Suprapubic skin (tissue), 4 donors: ENCODE results near the gene LCN10. TPM values are rescaled to one million over a fixed set of nuclear protein-coding genes. Genes with fewer than 3 reads are reported as not detected.

ENCODE experiments used
- DNase-seq, 2 donors: peaks; one replicate each; pipeline ENCODE4 v3.0.0-alpha.2; 2019; ENCODE audit warnings: low spot score in 2 of 2
- H3K27ac ChIP-seq: fragments of 200-600 bp; sonication (generic); one replicate; pipeline ENCODE4 v1.5.1; 2019
- H3K27me3 ChIP-seq: fragments of 200-600 bp; sonication (generic); one replicate; pipeline ENCODE4 v1.5.1; 2019
- H3K36me3 ChIP-seq: fragments of 200-600 bp; sonication (generic); one replicate; pipeline ENCODE4 v1.5.1; 2019
- H3K4me1 ChIP-seq: fragments of 200-600 bp; sonication (generic); one replicate; pipeline ENCODE4 v1.5.1; 2019
- H3K4me3 ChIP-seq: fragments of 200-600 bp; sonication (generic); one replicate; pipeline ENCODE4 v1.5.1; 2019; ENCODE audit warnings: mild to moderate bottlenecking
- H3K9me3 ChIP-seq: fragments of 200-600 bp; sonication (generic); one replicate; pipeline ENCODE4 v1.5.1; 2019
- CTCF ChIP-seq, 2 donors: fragments of 200-600 bp in 1 of 2; fragments of 450-650 bp in 1 of 2; sonication (generic) in 1 of 2; IDR thresholded peaks; one replicate each; pipeline ENCODE4 v1.5.1; 2016 to 2019; ENCODE audit warnings: antibody characterized with exemption in 2 of 2, mild to moderate bottlenecking in 1 of 2, moderate library complexity in 1 of 2
- EP300 ChIP-seq: sonication (generic); formaldehyde crosslinking; IDR thresholded peaks from one replicate; pipeline ENCODE4 v1.6.1; 2017; ENCODE audit warnings: antibody characterized with exemption
- POLR2A ChIP-seq, 2 donors: fragments of 450-650 bp; IDR thresholded peaks; one replicate each; pipeline ENCODE4 v1.6.1; 2017; ENCODE audit warnings: antibody characterized with exemption in 2 of 2, mild to moderate bottlenecking in 2 of 2, moderate library complexity in 2 of 2
- POLR2AphosphoS5 ChIP-seq, 3 donors: sonication (generic); formaldehyde crosslinking; IDR thresholded peaks; one replicate each; pipeline ENCODE4 v1.6.1; 2017; ENCODE audit warnings: antibody characterized with exemption in 3 of 3
- WGBS: methylation state at CpG from one replicate; pipeline ENCODE4 v1.1.5; 2018; 5-methylcytosine and 5-hydroxymethylcytosine counted together
- total RNA-seq, 4 donors: library from RNA; depleted of rRNA; stranded (reverse); fragments of >200 nt; gene quantifications; one replicate each; pipeline ENCODE4 v1.1.0, GENCODE V29; 2016

Gene LCN10
- total RNA-seq, 4 donors from 2014 or later, result 0.32 to 3.5 (median 2.8) TPM; not detected in 1

GRCh38 chr9:136746621-136747020 lies 3.9 kb upstream of the LCN10 start:
- no peaks in the 10 kb centered on the region for H3K9me3 ChIP-seq
- H3K27ac ChIP-seq, result no peak overlapping the region
- TF ChIP-seq EP300 (no peak), POLR2A (IDR thresholded peaks at IDR 0.05) (no peak), CTCF (IDR thresholded peaks at IDR 0.05) (no peak), POLR2AphosphoS5 (IDR thresholded peaks at IDR 0.05) (no peak)
- peaks cover 33% of the 10 kb centered on the region for H3K27me3 ChIP-seq
- H3K4me1 ChIP-seq, result peaks cover 24% of the 10 kb centered on the region
- no peaks in the 10 kb centered on the region for H3K36me3 ChIP-seq
- no peak for DNase-seq
- 89% methylated on average over 13 of the region's 18 CpGs for WGBS
- no peak overlapping the region for H3K4me3 ChIP-seq

- H3K27ac ChIP-seq, result no peak overlapping the region
- peaks cover 29% of the 10 kb centered on the region for H3K4me1 ChIP-seq
- 65% methylated on average over 20 of the region's 22 CpGs for WGBS
- no peak for DNase-seq
- no peaks in the 10 kb centered on the region for H3K36me3 ChIP-seq
- peak overlapping the region; percentile 28 for H3K4me3 ChIP-seq
- peaks cover 38% of the 10 kb centered on the region for H3K27me3 ChIP-seq
- TF ChIP-seq POLR2AphosphoS5 (IDR thresholded peaks at IDR 0.05) (no peak), POLR2A (IDR thresholded peaks at IDR 0.05) (no peak), EP300 (no peak), CTCF (IDR thresholded peaks at IDR 0.05) (no peak)
- H3K9me3 ChIP-seq, result no peaks in the 10 kb centered on the region
Measured at GRCh38 chr9:136746155-136746490, 3.4 kb upstream of the LCN10 start.

- no peak overlapping the region for H3K27ac ChIP-seq
- no peaks in the 10 kb centered on the region for H3K36me3 ChIP-seq
- WGBS, result 75% methylated on average over 9 of the region's 23 CpGs
- peaks cover 34% of the 10 kb centered on the region for H3K4me1 ChIP-seq
- peaks cover 44% of the 10 kb centered on the region for H3K27me3 ChIP-seq
- H3K4me3 ChIP-seq, result peak overlapping the region; percentile 28
- no peaks in the 10 kb centered on the region for H3K9me3 ChIP-seq
- TF ChIP-seq POLR2A (IDR thresholded peaks at IDR 0.05) (no peak), CTCF (IDR thresholded peaks at IDR 0.05) (no peak), EP300 (no peak), POLR2AphosphoS5 (IDR thresholded peaks at IDR 0.05) (no peak)
- no peak for DNase-seq
Measured at GRCh38 chr9:136745389-136746154, 2.8 kb upstream of the LCN10 start.

GRCh38 chr9:136744773-136745172 lies 2.0 kb upstream of the LCN10 start:
- no peak overlapping the region for H3K27ac ChIP-seq
- TF ChIP-seq CTCF (IDR thresholded peaks at IDR 0.05), result no peak
- TF ChIP-seq POLR2A (IDR thresholded peaks at IDR 0.05), result no peak
- no peak for TF ChIP-seq EP300
- TF ChIP-seq POLR2AphosphoS5 (IDR thresholded peaks at IDR 0.05), result no peak
- DNase-seq, result no peak
- H3K9me3 ChIP-seq, result no peaks in the 10 kb centered on the region
- H3K27me3 ChIP-seq, result peaks cover 52% of the 10 kb centered on the region
- 65% methylated on average over 8 of the region's 18 CpGs for WGBS
- H3K4me3 ChIP-seq, result peak overlapping the region; percentile 28
- peaks cover 34% of the 10 kb centered on the region for H3K4me1 ChIP-seq
- no peaks in the 10 kb centered on the region for H3K36me3 ChIP-seq

- TF ChIP-seq CTCF (IDR thresholded peaks at IDR 0.05) (no peak), POLR2AphosphoS5 (IDR thresholded peaks at IDR 0.05) (no peak), EP300 (no peak), POLR2A (IDR thresholded peaks at IDR 0.05) (no peak)
- no peak for DNase-seq
- H3K4me1 ChIP-seq, result peaks cover 34% of the 10 kb centered on the region
- peaks cover 62% of the 10 kb centered on the region for H3K27me3 ChIP-seq
- H3K4me3 ChIP-seq, result peak overlapping the region; percentile 28
- WGBS, result 60% methylated on average over 2 of the region's 16 CpGs
- no peaks in the 10 kb centered on the region for H3K36me3 ChIP-seq
- H3K9me3 ChIP-seq, result no peaks in the 10 kb centered on the region
- H3K27ac ChIP-seq, result no peak overlapping the region
Measured at GRCh38 chr9:136743639-136744211, 985 bp upstream of the LCN10 start.
